GM12872 (cell line): Measurements from ENCODE around the gene RAB44.

Experiments
- TF ChIP-seq, protein P1 (sequence below): IDR thresholded peaks from 3 replicates; pipeline ENCODE4 v1.5.1; 2011; ENCODE audit warnings: low read depth, mild to moderate bottlenecking, low read length, moderate library complexity; ENCODE audit not compliant: insufficient read depth

RAB44 gene

GRCh38 chr6:36685166-36685924, 12.3 kb upstream of the RAB44 start:
- TF ChIP-seq, protein P1, sequence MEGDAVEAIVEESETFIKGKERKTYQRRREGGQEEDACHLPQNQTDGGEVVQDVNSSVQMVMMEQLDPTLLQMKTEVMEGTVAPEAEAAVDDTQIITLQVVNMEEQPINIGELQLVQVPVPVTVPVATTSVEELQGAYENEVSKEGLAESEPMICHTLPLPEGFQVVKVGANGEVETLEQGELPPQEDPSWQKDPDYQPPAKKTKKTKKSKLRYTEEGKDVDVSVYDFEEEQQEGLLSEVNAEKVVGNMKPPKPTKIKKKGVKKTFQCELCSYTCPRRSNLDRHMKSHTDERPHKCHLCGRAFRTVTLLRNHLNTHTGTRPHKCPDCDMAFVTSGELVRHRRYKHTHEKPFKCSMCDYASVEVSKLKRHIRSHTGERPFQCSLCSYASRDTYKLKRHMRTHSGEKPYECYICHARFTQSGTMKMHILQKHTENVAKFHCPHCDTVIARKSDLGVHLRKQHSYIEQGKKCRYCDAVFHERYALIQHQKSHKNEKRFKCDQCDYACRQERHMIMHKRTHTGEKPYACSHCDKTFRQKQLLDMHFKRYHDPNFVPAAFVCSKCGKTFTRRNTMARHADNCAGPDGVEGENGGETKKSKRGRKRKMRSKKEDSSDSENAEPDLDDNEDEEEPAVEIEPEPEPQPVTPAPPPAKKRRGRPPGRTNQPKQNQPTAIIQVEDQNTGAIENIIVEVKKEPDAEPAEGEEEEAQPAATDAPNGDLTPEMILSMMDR, result no peak

GRCh38 chr6:36685926-36686667, 11.5 kb upstream of the RAB44 start:
- TF ChIP-seq, protein P1, result no peak

- TF ChIP-seq, protein P1, result no peak
Observed at GRCh38 chr6:36686668-36687513, 10.7 kb upstream of the RAB44 start.

DNA sequence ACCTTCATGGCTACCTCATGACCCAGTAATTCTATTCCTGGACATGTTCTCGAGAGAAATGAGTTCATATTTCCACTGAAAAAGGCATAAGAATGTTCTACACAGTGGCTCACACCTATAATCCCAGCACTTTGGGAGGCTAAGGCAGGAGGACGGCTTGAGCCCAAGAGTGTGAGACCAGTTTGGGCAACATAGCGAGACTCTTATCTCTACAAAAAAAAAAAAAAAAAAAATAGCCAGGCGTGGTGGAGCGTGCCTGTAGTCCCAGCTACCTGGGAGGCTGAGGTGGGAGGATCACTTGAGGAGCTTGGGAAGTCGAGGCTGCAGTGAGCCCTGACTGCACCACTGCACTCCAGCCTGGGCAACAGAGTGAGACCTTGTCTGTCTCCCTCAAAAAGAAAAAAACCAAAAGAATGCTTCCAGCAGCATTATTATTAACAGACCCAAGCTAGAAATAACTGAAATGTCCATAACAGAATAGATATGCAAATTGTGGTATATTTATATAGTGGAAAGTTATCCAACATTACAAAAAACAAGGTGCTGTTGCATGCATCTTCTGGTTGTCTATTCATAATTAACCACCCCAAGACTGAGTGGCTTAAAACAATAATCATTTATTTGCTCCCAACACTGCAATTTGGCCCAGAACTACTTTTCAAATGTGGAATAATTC, 9.4 kb upstream of the RAB44 start:
- TF ChIP-seq, protein P1, result no peak

- TF ChIP-seq, protein P1, result no peak
Observed at GRCh38 chr6:36688739-36689075, 8.9 kb upstream of the RAB44 start.

- TF ChIP-seq, protein P1, result no peak
Observed at GRCh38 chr6:36691011-36691410, 6.6 kb upstream of the RAB44 start.
